SK-N-SH (cell line): ENCODE data around the gene LRRFIP2. TPM values are rescaled to one million over a fixed set of nuclear protein-coding genes. Genes with fewer than 3 reads are reported as not detected.
"Not testable (repeated sequence)": the region's sequence is repeated elsewhere in the genome, so short reads cannot be mapped to it uniquely, and the experiment has no call there.

Source experiments
- CTCF ChIA-PET: fragments of 300-600, 350-600 bp; formaldehyde crosslinking; extraction: SDS; loops from one replicate; lab custom pipeline; 2021; lab: Yijun Ruan, JAX
- POLR2A ChIA-PET: fragments of 350-600 bp; sonication (Branson Sonifier 250); formaldehyde crosslinking; extraction: SDS; loops from one replicate; lab custom pipeline; 2020; ENCODE audit warnings: antibody characterized with exemption, inconsistent platforms; lab: Yijun Ruan, JAX
- DNase-seq: peaks from one replicate; pipeline ENCODE4 v3.0.0; 2012
- H2AFZ ChIP-seq: fragments of 200-600 bp; sonication (generic); 2 replicates; pipeline ENCODE4 v1.8.1; 2016; ENCODE audit warnings: antibody characterized with exemption, mild to moderate bottlenecking, low read depth
- H3F3A ChIP-seq: fragments of 200-600 bp; sonication (generic); replicated peaks from 2 replicates; pipeline ENCODE3; 2016; ENCODE audit warnings: antibody characterized with exemption, mild to moderate bottlenecking; ENCODE audit not compliant: insufficient read depth
- H3K27ac ChIP-seq, 2 experiments: fragments of 200-500 bp in 1 of 2; fragments of 200-600 bp in 1 of 2; sonication (Bioruptor generic) in 1 of 2; sonication (generic), shearing (Covaris generic) in 1 of 2; 2 replicates each; pipeline versions ENCODE4 v1.5.1 to v1.6.1; 2014 to 2016; ENCODE audit warnings: low read depth in 2 of 2, inconsistent platforms in 1 of 2, low read length in 1 of 2, mild to moderate bottlenecking in 1 of 2, mixed read lengths in 1 of 2
- H3K27me3 ChIP-seq: fragments of 200-600 bp; sonication (generic), shearing (Covaris generic); 2 replicates; pipeline ENCODE4 v1.6.1; 2016; ENCODE audit warnings: mixed run types; ENCODE audit not compliant: insufficient read depth
- H3K36me3 ChIP-seq, 2 experiments: fragments of 200-500 bp in 1 of 2; fragments of 200-600 bp in 1 of 2; sonication (Bioruptor generic) in 1 of 2; sonication (generic) in 1 of 2; replicated peaks in 1 of 2; 2 replicates each; pipeline versions ENCODE3 to v1.5.1; 2014 to 2016; ENCODE audit warnings: low read length in 1 of 2, mild to moderate bottlenecking in 1 of 2; ENCODE audit not compliant: insufficient read depth in 2 of 2, control insufficient read depth in 1 of 2
- H3K4me1 ChIP-seq, 2 experiments: fragments of 200-500 bp in 1 of 2; fragments of 200-600 bp in 1 of 2; sonication (Bioruptor generic) in 1 of 2; sonication (generic), shearing (Covaris generic) in 1 of 2; 2 replicates each; pipeline versions ENCODE4 v1.5.1 to v1.6.1; 2014 to 2016; ENCODE audit warnings: low read depth in 1 of 2, low read length in 1 of 2, mixed run types in 1 of 2; ENCODE audit not compliant: insufficient read depth in 2 of 2, control insufficient read depth in 1 of 2
- H3K4me2 ChIP-seq: fragments of 200-600 bp; sonication (generic), shearing (Covaris generic); 2 replicates; pipeline ENCODE4 v1.6.1; 2017; ENCODE audit warnings: mixed run types
- H3K4me3 ChIP-seq, 2 experiments: fragments of 200-500 bp in 1 of 2; fragments of 200-600 bp in 1 of 2; sonication (Bioruptor generic) in 1 of 2; sonication (generic), shearing (Covaris generic) in 1 of 2; 2 replicates each; pipeline versions ENCODE4 v1.5.1 to v1.8.1; 2014 to 2016; ENCODE audit warnings: low read depth in 2 of 2, inconsistent platforms in 1 of 2, low read length in 1 of 2, mild to moderate bottlenecking in 1 of 2, mixed read lengths in 1 of 2, moderate library complexity in 1 of 2
- H3K79me2 ChIP-seq: fragments of 200-600 bp; sonication (generic); 2 replicates; pipeline ENCODE4 v1.8.1; 2017; ENCODE audit warnings: mild to moderate bottlenecking; ENCODE audit not compliant: insufficient read depth
- H3K9ac ChIP-seq: fragments of 200-600 bp; sonication (generic); 2 replicates; pipeline ENCODE4 v1.6.1; 2017; ENCODE audit warnings: mixed run types
- H3K9me2 ChIP-seq: fragments of 200-600 bp; sonication (generic); 2 replicates; pipeline ENCODE4 v1.6.1; 2017; ENCODE audit warnings: mixed run types
- H3K9me3 ChIP-seq: fragments of 200-600 bp; sonication (generic); 2 replicates; pipeline ENCODE4 v1.6.1; 2017; ENCODE audit warnings: mixed run types, mild to moderate bottlenecking, moderate library complexity
- H4K20me1 ChIP-seq: fragments of 200-600 bp; sonication (generic); 2 replicates; pipeline ENCODE4 v1.6.1; 2017; ENCODE audit warnings: mild to moderate bottlenecking, mixed run types; ENCODE audit not compliant: insufficient read depth
- ELF1 ChIP-seq: IDR thresholded peaks from 2 replicates; pipeline ENCODE4 v1.4.0; 2012
- EP300 ChIP-seq, 2 experiments: IDR thresholded peaks; 2 replicates each; pipeline versions ENCODE4 v1.4.0 to v1.6.1; 2012; ENCODE audit warnings: borderline replicate concordance in 1 of 2, low read depth in 1 of 2, low read length in 1 of 2
- FOSL2 ChIP-seq: IDR thresholded peaks from 2 replicates; pipeline ENCODE4 v1.4.0; 2012; ENCODE audit warnings: low read depth, mild to moderate bottlenecking, moderate library complexity, borderline replicate concordance
- FOXJ3 ChIP-seq: sonication (generic); formaldehyde crosslinking; IDR thresholded peaks from 2 replicates; pipeline ENCODE4 v1.5.1; 2020; ENCODE audit warnings: mild to moderate bottlenecking, missing genetic modification reagents
- FOXM1 ChIP-seq: IDR thresholded peaks from 2 replicates; pipeline ENCODE4 v1.4.0; 2012; ENCODE audit warnings: low read depth, mild to moderate bottlenecking
- GABPA ChIP-seq: IDR thresholded peaks from 2 replicates; pipeline ENCODE4 v1.4.0; 2012; ENCODE audit warnings: low read depth, mild to moderate bottlenecking
- IRF3 ChIP-seq: fragments of 150-350 bp; IDR thresholded peaks from 2 replicates; pipeline ENCODE4 v1.6.1; 2016; ENCODE audit warnings: mild to moderate bottlenecking, low read depth, low read length
- NFIC ChIP-seq: IDR thresholded peaks from 2 replicates; pipeline ENCODE4 v1.4.0; 2012; ENCODE audit warnings: borderline replicate concordance
- RAD21 ChIP-seq: IDR thresholded peaks from 2 replicates; pipeline ENCODE4 v1.6.1; 2012; ENCODE audit warnings: mild to moderate bottlenecking, low read length
- RCOR1 ChIP-seq: fragments of 150-350 bp; IDR thresholded peaks from 2 replicates; pipeline ENCODE4 v1.6.1; 2017; ENCODE audit warnings: antibody characterized with exemption, low read length
- REST ChIP-seq: IDR thresholded peaks from 2 replicates; pipeline ENCODE4 v1.6.1; 2012; ENCODE audit warnings: mild to moderate bottlenecking, low read depth, low read length, moderate library complexity
- RXRA ChIP-seq: IDR thresholded peaks from 2 replicates; pipeline ENCODE4 v1.4.0; 2012; ENCODE audit warnings: low read depth, mild to moderate bottlenecking, borderline replicate concordance
- TAF1 ChIP-seq: IDR thresholded peaks from 2 replicates; pipeline ENCODE4 v1.6.1; 2012; ENCODE audit warnings: low read depth, mild to moderate bottlenecking, low read length, moderate library complexity, borderline replicate concordance
- TCF12 ChIP-seq: IDR thresholded peaks from 2 replicates; pipeline ENCODE4 v1.4.0; 2012
- USF1 ChIP-seq: IDR thresholded peaks from 2 replicates; pipeline ENCODE4 v1.4.0; 2012; ENCODE audit warnings: low read depth, borderline replicate concordance
- USF2 ChIP-seq: fragments of 150-350 bp; IDR thresholded peaks from 2 replicates; pipeline ENCODE4 v1.6.1; 2017; ENCODE audit warnings: antibody characterized with exemption, low read length, low read depth, borderline replicate concordance
- ZBTB33 ChIP-seq: IDR thresholded peaks from 2 replicates; pipeline ENCODE4 v1.4.0; 2012; ENCODE audit warnings: low read depth, borderline replicate concordance
- WGBS: methylation state at CpG from one replicate; pipeline ENCODE4 v1.1.6; 2017; ENCODE audit warnings: low lambda C conversion rate; 5-methylcytosine and 5-hydroxymethylcytosine counted together
- polyA plus RNA-seq, 3 experiments: library from polyadenylated mRNA; depleted of rRNA; stranded (reverse); fragments of >200 nt; gene quantifications; 2 replicates each; pipeline ENCODE4 v1.2.3, GENCODE V29; 2012

The LRRFIP2 gene
- polyA plus RNA-seq, 1 of the 3 experiments (the other 2 are of a cell fraction), result 27.2 TPM

GRCh38 chr3:37123292-37123691 is 51.1 kb downstream of the LRRFIP2 start:
- Histone ChIP-seq H3K9me3 (no peaks in the 10 kb centered on the region), H3K9me2 (no peaks in the 10 kb centered on the region), H3K36me3 (peaks cover 0 to 26% of the 10 kb centered on the region in 2 experiments), H3K27me3 (no peaks in the 10 kb centered on the region), H3K4me3 (no peak overlapping the region), H2AFZ (no peak overlapping the region), H3K4me1 (no peaks in the 10 kb centered on the region), H3K9ac (no peak overlapping the region), H4K20me1 (no peaks in the 10 kb centered on the region), H3K4me2 (no peak overlapping the region), H3K79me2 (peaks cover 22% of the 10 kb centered on the region), H3F3A (peaks cover 5% of the 10 kb centered on the region), H3K27ac (no peak overlapping the region)
- no peak for TF ChIP-seq FOXM1
- no peak for TF ChIP-seq ELF1
- no peak for TF ChIP-seq NFIC
- TF ChIP-seq IRF3, result no peak
- no peak for TF ChIP-seq GABPA
- TF ChIP-seq EP300 (IDR thresholded peaks at IDR 0.05; ENCODE audit: borderline replicate concordance in 1 of 2, low read depth in 1 of 2, low read length in 1 of 2), result no peak
- TF ChIP-seq TAF1, result no peak
- TF ChIP-seq RXRA, result no peak
- TF ChIP-seq ZBTB33, result no peak
- no peak for TF ChIP-seq RCOR1
- no peak for TF ChIP-seq REST
- no peak for TF ChIP-seq FOSL2
- TF ChIP-seq TCF12, result no peak
- no peak for TF ChIP-seq USF1
- no peak for TF ChIP-seq USF2
- no peak for TF ChIP-seq FOXJ3
- no peak for TF ChIP-seq RAD21
- 95% methylated on average over 7 of the region's 7 CpGs for WGBS
- no peak for DNase-seq
- CTCF ChIA-PET, result interaction anchor here (1.7 kb wide), 1 partner anchor 13 kb away, joined by 7 read pairs; no protein-coding TSS in a partner anchor
- POLR2A ChIA-PET, result no interaction called here

- WGBS, result 100% methylated on average over 6 of the region's 6 CpGs
- H3K27me3 ChIP-seq, H2AFZ ChIP-seq, H3K27ac ChIP-seq, H3F3A ChIP-seq, H3K4me3 ChIP-seq, CTCF ChIA-PET, H3K4me2 ChIP-seq, DNase-seq, H3K4me1 ChIP-seq, H3K9ac ChIP-seq, H3K9me3 ChIP-seq, POLR2A ChIA-PET, H3K9me2 ChIP-seq, H4K20me1 ChIP-seq: not testable (repeated sequence)
- Histone ChIP-seq H3K79me2 (peaks cover 17% of the 10 kb centered on the region), H3K36me3 (peaks cover 0 to 21% of the 10 kb centered on the region in 2 experiments)
These were observed 52.3 kb downstream of the LRRFIP2 start for GRCh38 chr3:37122069-37122468.
